Neural cell (in vitro differentiated cells): ENCODE data around the gene POLD1. TPM values are rescaled to one million over a fixed set of nuclear protein-coding genes. Genes with fewer than 3 reads are reported as not detected.

Source experiments
- H2AFZ ChIP-seq: fragments of 200-600, 300-800 bp; sonication (generic), shearing (Covaris generic); 2 replicates; pipeline ENCODE4 v1.6.0; 2014; ENCODE audit warnings: low read depth, mild to moderate bottlenecking, antibody characterized with exemption, low read length, moderate library complexity
- H3F3A ChIP-seq: fragments of 200-600 bp; shearing (Covaris generic); 2 replicates; pipeline ENCODE4 v1.6.1; 2016; ENCODE audit warnings: mild to moderate bottlenecking, moderate library complexity, mixed read lengths, antibody characterized with exemption, low read length; ENCODE audit not compliant: insufficient read depth, poor library complexity, severe bottlenecking
- H3K27ac ChIP-seq: fragments of 200-600, 300-800 bp; sonication (generic), shearing (Covaris generic); 2 replicates; pipeline ENCODE4 v1.5.1; 2014; ENCODE audit warnings: mild to moderate bottlenecking, low read length, moderate library complexity
- H3K27me3 ChIP-seq: fragments of 300-800, 200-600 bp; sonication (generic), shearing (Covaris generic); 2 replicates; pipeline ENCODE4 v1.6.0; 2014; ENCODE audit warnings: mild to moderate bottlenecking, low read depth, low read length, moderate library complexity; ENCODE audit not compliant: insufficient read depth
- H3K36me3 ChIP-seq: fragments of 300-800, 200-600 bp; sonication (generic), shearing (Covaris generic); 2 replicates; pipeline ENCODE4 v1.5.1; 2014; ENCODE audit warnings: mild to moderate bottlenecking, antibody characterized with exemption, low read length, moderate library complexity; ENCODE audit not compliant: insufficient read depth
- H3K4me2 ChIP-seq: fragments of 300-800, 200-600 bp; sonication (generic), shearing (Covaris generic); 2 replicates; pipeline ENCODE4 v1.6.0; 2014; ENCODE audit warnings: mild to moderate bottlenecking, low read length
- H3K4me3 ChIP-seq: fragments of 300-800, 200-600 bp; sonication (generic), shearing (Covaris generic); 2 replicates; pipeline ENCODE4 v1.5.1; 2014; ENCODE audit warnings: mild to moderate bottlenecking, low read length, moderate library complexity
- H3K79me2 ChIP-seq: fragments of 200-600 bp; shearing (Covaris generic); replicated peaks from 2 replicates; pipeline ENCODE4 v1.6.0; 2014; ENCODE audit warnings: mild to moderate bottlenecking, low read length, moderate library complexity; ENCODE audit not compliant: insufficient read depth
- H3K9ac ChIP-seq: fragments of 300-800, 200-600 bp; sonication (generic), shearing (Covaris generic); 2 replicates; pipeline ENCODE4 v1.6.1; 2016; ENCODE audit warnings: mild to moderate bottlenecking, low read length, mixed read lengths
- H3K9me2 ChIP-seq: fragments of 200-600 bp; shearing (Covaris generic); 2 replicates; pipeline ENCODE4 v1.6.1; 2016; ENCODE audit warnings: mild to moderate bottlenecking, low read length, mixed read lengths; ENCODE audit not compliant: insufficient read depth
- H3K9me3 ChIP-seq: fragments of 200-600, 300-800 bp; sonication (generic), shearing (Covaris generic); 2 replicates; pipeline ENCODE4 v1.6.1; 2016; ENCODE audit warnings: mild to moderate bottlenecking, mixed run types, low read length, moderate library complexity, mixed read lengths
- H4K20me1 ChIP-seq: fragments of 200-600 bp; shearing (Covaris generic); 2 replicates; pipeline ENCODE4 v1.6.1; 2016; ENCODE audit warnings: mild to moderate bottlenecking, mixed run types; ENCODE audit not compliant: insufficient read depth
- EP300 ChIP-seq: fragments of 450-650 bp; conservative IDR thresholded peaks from 2 replicates; pipeline ENCODE4 v1.6.1; 2014; ENCODE audit warnings: antibody characterized with exemption, mild to moderate bottlenecking, moderate library complexity; ENCODE audit not compliant: poor library complexity, severe bottlenecking
- EZH2 ChIP-seq: fragments of 200-600, 300-800 bp; shearing (Covaris generic), sonication (generic); IDR thresholded peaks from 2 replicates; pipeline ENCODE4 v1.6.1; 2014; ENCODE audit warnings: antibody characterized with exemption, low read length, borderline replicate concordance, mild to moderate bottlenecking; ENCODE audit not compliant: insufficient read depth, poor library complexity, severe bottlenecking
- MXI1 ChIP-seq: fragments of 450-650 bp; conservative IDR thresholded peaks from 2 replicates; pipeline ENCODE4 v1.6.1; 2014; ENCODE audit warnings: antibody characterized with exemption, mild to moderate bottlenecking; ENCODE audit not compliant: poor library complexity, severe bottlenecking
- POLR2AphosphoS5 ChIP-seq: IDR thresholded peaks from 2 replicates; pipeline ENCODE4 v1.6.1; 2012
- RAD21 ChIP-seq: fragments of 450-650 bp; conservative IDR thresholded peaks from 2 replicates; pipeline ENCODE4 v1.6.1; 2014; ENCODE audit warnings: antibody characterized with exemption, mild to moderate bottlenecking, moderate library complexity
- SMC3 ChIP-seq: fragments of 450-650 bp; conservative IDR thresholded peaks from 2 replicates; pipeline ENCODE4 v1.6.1; 2014; ENCODE audit warnings: antibody characterized with exemption, mild to moderate bottlenecking, moderate library complexity; ENCODE audit not compliant: poor library complexity
- TAF1 ChIP-seq: IDR thresholded peaks from 2 replicates; pipeline ENCODE4 v1.6.1; 2012; ENCODE audit warnings: low read depth
- polyA plus RNA-seq: library from polyadenylated mRNA; depleted of rRNA; stranded (reverse); fragments of >200 nt; gene quantifications from 2 replicates; pipeline ENCODE4 v1.2.3, GENCODE V29; 2014
- TF ChIP-seq, protein P1 (sequence below): fragments of 450-650 bp; IDR thresholded peaks from 2 replicates; pipeline ENCODE4 v1.5.1; 2014; ENCODE audit warnings: antibody characterized with exemption, mild to moderate bottlenecking, moderate library complexity; ENCODE audit not compliant: poor library complexity, severe bottlenecking
- TF ChIP-seq, protein P2 (sequence below): IDR thresholded peaks from 2 replicates; pipeline ENCODE4 v1.6.1; 2012; ENCODE audit warnings: borderline replicate concordance

POLD1 gene
- polyA plus RNA-seq, 1 donor from 2014 or later = 13.1 TPM

DNA sequence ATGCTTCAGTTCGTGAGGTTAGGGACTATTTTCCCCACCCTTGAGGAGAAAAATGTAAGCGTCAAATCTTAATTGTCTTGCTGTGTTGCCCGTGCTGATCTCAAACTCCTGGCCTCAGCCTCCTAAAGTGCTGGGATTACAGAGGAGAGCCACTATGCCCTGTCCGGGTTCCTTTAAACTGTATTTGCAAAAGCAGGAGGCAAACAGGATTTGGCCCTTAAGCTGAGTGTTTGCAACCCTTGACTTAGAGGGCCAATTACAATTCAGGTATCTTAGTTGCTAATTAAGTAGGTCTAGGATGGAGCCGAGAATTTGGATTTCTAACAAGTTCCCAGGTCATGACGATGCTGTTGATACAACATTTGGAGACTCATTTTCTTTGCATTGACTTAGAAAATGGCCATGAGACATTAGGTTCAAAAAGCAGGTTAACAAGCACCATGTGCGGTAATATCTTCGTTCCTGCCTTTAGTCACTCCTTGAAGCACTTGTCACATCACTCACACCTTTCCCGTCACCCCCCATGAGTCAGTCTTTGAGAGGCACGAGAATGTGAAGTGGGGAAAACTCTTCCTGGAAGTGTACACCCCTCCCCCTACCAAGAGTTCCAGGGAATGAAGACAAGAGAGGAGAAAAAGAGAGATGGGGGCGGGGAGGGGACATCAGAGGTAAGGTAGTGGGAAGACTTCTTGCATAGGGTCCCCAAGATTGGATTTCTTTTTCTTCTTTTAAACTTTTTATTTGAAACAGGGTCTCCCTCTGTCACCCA lies 21.3 kb upstream of the POLD1 start:
- Histone ChIP-seq H3K4me3 (no peak overlapping the region), H3K9me2 (no peaks in the 10 kb centered on the region), H3K4me2 (no peak overlapping the region), H3K9me3 (no peaks in the 10 kb centered on the region), H4K20me1 (no peaks in the 10 kb centered on the region), H3K79me2 (no peaks in the 10 kb centered on the region), H3K9ac (no peak overlapping the region), H3K27me3 (no peaks in the 10 kb centered on the region), H3K36me3 (no peaks in the 10 kb centered on the region), H3F3A (no peaks in the 10 kb centered on the region), H2AFZ (no peak overlapping the region), H3K27ac (no peak overlapping the region)
- TF ChIP-seq TAF1 (no peak), EP300 (no peak), SMC3 (no peak), RAD21 (no peak), MXI1 (no peak)
- TF ChIP-seq, protein P1, sequence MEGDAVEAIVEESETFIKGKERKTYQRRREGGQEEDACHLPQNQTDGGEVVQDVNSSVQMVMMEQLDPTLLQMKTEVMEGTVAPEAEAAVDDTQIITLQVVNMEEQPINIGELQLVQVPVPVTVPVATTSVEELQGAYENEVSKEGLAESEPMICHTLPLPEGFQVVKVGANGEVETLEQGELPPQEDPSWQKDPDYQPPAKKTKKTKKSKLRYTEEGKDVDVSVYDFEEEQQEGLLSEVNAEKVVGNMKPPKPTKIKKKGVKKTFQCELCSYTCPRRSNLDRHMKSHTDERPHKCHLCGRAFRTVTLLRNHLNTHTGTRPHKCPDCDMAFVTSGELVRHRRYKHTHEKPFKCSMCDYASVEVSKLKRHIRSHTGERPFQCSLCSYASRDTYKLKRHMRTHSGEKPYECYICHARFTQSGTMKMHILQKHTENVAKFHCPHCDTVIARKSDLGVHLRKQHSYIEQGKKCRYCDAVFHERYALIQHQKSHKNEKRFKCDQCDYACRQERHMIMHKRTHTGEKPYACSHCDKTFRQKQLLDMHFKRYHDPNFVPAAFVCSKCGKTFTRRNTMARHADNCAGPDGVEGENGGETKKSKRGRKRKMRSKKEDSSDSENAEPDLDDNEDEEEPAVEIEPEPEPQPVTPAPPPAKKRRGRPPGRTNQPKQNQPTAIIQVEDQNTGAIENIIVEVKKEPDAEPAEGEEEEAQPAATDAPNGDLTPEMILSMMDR = no peak
- TF ChIP-seq, protein P2, sequence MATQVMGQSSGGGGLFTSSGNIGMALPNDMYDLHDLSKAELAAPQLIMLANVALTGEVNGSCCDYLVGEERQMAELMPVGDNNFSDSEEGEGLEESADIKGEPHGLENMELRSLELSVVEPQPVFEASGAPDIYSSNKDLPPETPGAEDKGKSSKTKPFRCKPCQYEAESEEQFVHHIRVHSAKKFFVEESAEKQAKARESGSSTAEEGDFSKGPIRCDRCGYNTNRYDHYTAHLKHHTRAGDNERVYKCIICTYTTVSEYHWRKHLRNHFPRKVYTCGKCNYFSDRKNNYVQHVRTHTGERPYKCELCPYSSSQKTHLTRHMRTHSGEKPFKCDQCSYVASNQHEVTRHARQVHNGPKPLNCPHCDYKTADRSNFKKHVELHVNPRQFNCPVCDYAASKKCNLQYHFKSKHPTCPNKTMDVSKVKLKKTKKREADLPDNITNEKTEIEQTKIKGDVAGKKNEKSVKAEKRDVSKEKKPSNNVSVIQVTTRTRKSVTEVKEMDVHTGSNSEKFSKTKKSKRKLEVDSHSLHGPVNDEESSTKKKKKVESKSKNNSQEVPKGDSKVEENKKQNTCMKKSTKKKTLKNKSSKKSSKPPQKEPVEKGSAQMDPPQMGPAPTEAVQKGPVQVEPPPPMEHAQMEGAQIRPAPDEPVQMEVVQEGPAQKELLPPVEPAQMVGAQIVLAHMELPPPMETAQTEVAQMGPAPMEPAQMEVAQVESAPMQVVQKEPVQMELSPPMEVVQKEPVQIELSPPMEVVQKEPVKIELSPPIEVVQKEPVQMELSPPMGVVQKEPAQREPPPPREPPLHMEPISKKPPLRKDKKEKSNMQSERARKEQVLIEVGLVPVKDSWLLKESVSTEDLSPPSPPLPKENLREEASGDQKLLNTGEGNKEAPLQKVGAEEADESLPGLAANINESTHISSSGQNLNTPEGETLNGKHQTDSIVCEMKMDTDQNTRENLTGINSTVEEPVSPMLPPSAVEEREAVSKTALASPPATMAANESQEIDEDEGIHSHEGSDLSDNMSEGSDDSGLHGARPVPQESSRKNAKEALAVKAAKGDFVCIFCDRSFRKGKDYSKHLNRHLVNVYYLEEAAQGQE = no peak

DNA sequence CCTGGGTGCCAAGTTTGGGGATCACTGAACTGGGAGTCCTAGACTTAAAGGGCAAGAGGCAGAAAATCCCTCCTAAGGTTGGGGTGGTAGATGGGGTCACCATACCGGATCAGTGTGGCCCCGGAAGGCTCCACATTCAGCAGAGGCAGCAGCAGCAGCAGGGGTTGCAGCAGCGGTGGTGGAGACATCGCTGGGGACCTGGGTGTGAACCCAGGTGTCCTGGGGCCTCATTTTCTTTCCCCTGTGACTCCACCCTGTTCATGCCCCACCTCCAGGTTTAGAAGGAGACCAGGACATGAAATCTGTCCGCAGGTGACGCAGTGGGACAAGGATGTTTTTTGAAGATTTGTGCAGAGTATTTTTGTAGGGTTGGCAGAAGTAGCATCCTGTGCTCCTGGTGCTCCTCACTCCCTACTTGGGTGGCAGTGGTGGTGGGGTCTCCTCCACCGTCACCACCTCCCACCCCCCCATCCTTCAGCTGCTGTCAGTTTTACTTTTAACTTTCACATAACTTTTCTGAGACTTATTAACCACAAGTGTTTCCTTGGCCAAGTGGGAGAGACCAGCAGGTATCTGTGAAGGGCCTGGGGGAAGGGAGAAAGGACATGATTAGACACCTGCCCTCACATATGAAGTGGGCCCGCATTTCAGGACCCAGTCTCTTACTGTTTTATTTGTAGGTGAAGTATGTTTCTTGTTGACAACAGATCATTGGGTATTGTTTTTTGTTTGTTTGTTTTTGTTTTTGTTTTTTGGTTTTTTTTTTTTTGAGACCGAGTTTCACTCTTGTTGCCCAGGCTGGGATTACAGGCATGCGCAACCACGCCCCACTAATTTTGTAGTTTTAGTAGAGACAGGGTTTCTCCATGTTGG lies 18.5 kb upstream of the POLD1 start, which contains the start of gene NAPSA:
TSS of gene NAPSA (minus strand) at position 206 of the 873 bp plus-strand sequence. CDS start at position 188, 18 bp downstream.
- Histone ChIP-seq H3K9me3 (no peaks in the 10 kb centered on the region), H3K9me2 (no peaks in the 10 kb centered on the region), H2AFZ (no peak within 1 kb of the TSS), H3K9ac (no peak within 1 kb of the TSS), H3K4me2 (no peak within 1 kb of the TSS), H4K20me1 (no peaks in the 10 kb centered on the region), H3F3A (no peaks in the 10 kb centered on the region), H3K27me3 (no peaks in the 10 kb centered on the region), H3K36me3 (no peaks in the 10 kb centered on the region), H3K4me3 (no peak within 1 kb of the TSS), H3K27ac (no peak within 1 kb of the TSS), H3K79me2 (no peaks in the 10 kb centered on the region)
- TF ChIP-seq EP300 (no peak), MXI1 (no peak), TAF1 (no peak), EZH2 (no peak), SMC3 (no peak), POLR2AphosphoS5 (no peak), RAD21 (no peak)
- TF ChIP-seq, protein P2 = no peak
